GM18507 (cell line): Measurements from ENCODE around the gene CPPED1.
A peak's percentile ranks its signal among the peaks of the same experiment; 100 is the strongest.

ENCODE experiments used
- DNase-seq: peaks from one replicate; pipeline ENCODE4 v3.0.0; 2011; ENCODE audit warnings: low read depth; ENCODE audit not compliant: insufficient read length; ENCODE audit errors: extremely low spot score
- FAIRE-seq: peaks from 2 replicates; lab custom pipeline; 2011; peaks lifted over from hg19 to GRCh38; lab: Jason Lieb, UNC

CPPED1 gene

DNA sequence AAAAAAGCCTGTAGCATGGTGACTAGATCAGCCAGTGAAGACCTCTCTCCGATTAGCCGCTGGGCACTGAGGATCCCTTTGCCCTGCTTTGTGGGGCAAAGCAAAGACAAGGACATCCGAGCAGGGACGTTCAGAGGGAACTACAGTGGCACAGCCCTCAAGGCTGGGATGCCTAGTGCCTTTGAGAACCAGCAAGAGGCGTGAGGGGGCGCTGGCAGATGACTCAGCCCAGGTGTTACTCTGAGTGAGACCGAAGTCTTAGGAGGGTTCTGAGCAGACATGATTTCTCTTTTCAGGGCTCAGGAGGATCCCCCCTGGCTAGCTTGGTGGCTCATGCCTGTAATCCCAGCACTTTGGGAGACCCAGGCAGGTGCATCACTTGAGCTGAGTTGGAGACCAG, 178.6 kb downstream of the CPPED1 start:
- DNase-seq, result no peak
- FAIRE-seq, result no peak

- FAIRE-seq (no peak), DNase-seq (no peak)
These were observed 183.5 kb downstream of the CPPED1 start for GRCh38 chr16:12620150-12620549.

GRCh38 chr16:12618515-12618914, 185.2 kb downstream of the CPPED1 start:
- no peak for DNase-seq
- no peak for FAIRE-seq

DNA sequence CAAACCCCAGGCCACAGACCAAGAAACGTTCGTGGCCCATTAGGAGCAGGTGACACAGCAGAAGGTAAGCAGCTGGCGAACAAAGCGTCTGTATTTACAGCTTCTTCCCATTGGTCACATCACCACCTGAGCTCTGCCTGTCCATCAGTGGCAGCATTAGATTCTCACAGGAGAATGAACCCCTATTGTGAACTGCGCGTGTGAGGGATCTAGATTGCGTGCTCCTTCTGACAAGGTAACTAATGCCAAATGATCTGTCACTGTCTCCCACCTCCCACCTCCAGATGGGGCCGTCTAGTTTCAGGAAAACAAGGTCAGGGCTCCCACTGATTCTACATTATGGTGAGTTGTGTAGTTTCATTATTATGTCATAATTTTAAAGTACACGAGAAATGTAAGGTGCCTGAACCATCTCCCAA, 186.3 kb downstream of the CPPED1 start:
- DNase-seq, result no peak
- no peak for FAIRE-seq

GRCh38 chr16:12614662-12615278, 188.9 kb downstream of the CPPED1 start:
- FAIRE-seq (no peak), DNase-seq (no peak)

DNA sequence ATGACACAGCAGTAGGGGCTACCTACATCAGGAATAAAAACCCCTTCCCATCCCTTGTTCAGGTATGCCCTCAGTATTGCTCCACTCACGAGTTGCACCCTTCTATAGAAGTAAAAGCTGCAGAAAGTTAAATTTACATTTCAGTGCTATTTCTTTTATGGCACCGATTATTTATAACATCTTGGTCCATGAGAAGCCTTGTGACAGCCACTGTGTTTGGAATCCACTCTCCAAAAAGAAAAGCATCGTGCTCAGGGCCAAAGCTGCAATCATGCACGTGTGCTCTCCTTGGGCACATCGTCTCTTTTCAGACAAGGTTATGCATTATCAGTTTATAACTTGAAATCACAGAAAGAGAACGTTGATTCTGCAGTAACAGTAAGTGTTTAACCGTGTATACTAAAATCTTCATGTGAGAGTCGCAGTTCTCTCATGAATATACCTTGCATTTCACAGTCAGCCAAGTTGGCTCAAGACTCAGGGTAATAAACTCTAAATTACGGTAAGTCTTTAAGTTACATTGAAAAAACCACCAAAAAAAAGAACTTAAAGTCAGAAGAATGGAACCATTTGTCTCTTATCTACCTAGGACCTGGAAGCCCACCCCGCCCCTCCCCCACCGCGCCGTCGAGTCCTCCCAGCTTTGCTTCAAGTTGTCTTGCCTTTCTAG, 189.6 kb downstream of the CPPED1 start:
- DNase-seq (no peak), FAIRE-seq (no peak)

DNA sequence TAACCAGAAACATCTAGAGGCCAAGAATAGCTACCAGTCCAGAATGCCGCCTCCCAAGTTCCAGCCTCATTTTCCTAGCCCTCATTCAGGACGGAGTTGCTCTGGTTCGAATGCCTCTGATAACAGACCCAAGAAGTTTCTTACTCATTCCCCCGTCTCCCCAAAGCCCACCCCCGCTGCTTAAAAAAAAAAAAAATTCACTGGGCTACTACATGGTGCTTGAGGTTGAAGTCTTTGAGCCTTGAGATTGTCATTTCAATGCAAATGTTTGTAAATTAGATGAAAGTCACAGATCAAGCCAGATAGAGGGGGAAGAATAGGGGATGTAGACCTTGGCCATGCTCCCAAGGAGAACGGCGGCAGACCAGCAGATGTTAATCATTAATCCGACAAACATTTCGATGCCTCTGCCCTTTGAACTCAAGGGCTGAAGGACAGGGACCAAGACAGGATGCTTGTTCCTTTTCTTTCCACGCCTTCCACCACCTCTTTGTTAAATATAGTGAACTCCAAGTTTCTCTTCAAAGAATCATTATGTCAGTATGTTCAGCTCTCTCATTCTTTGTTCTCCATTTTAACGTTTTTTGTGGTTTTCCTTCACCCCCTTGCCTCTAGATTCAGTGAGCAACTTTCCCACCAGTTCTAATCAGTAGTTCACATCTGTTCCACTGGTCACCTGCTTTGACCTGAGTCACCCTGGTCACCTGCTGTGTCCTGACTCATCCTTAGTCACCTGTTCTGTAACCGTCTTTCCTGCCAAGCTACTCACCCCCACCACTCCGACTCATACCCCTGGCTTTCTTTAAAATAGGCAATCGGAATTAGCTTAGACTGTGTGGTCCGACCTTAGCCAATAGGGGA, 190.3 kb downstream of the CPPED1 start:
- FAIRE-seq, result peak; percentile 70
- DNase-seq, result no peak

- FAIRE-seq (no peak), DNase-seq (no peak)
These were observed 191.0 kb downstream of the CPPED1 start for GRCh38 chr16:12612598-12613101.

GRCh38 chr16:12611916-12612597, 191.6 kb downstream of the CPPED1 start:
- no peak for FAIRE-seq

GRCh38 chr16:12611006-12611477, 192.6 kb downstream of the CPPED1 start:
- FAIRE-seq, result no peak
- no peak for DNase-seq

More at GRCh38 chr16:12611916-12612597, 191.6 kb downstream of the CPPED1 start:
- no peak for DNase-seq

DNA sequence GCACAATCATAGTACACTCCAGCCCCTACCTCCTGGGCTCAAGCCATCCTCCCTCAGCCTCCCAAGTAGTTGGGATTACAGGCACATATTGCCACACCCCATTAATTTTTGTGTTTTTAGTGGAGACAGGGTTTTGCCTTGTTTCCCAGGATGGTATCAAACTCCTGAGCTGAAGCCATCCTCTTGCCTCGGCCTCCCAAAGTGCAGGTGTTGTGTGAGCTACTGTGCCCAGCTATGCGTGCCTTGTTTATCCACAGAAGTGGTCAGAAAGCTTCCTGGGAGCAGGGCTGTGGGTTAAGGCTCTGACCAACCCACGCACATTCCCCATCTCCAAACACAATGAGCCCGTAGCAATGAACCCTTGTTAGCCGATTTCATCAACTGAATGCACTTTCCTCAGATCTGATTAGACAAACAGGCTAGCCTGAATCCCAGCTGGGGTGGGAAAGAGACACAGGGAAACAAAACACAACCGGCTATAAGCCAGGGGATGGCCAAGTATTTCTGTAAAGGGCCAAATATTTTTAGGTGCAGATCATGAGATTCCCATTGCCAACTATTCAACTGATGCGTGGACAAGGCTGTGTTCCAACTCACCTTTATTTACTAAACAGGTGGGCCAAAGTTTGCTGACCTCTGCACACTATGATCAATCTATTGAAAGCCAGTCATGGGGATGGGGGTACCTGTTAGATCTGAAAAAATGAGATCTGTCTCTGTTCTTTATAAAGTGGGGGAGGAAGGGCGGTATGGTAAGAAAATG, 193.6 kb downstream of the CPPED1 start:
- no peak for DNase-seq
- FAIRE-seq, result no peak
